AG10803 (cell line): ENCODE data around the gene NLRC5.

Experiments
- DNase-seq: peaks from one replicate; pipeline ENCODE4 v3.0.0; 2010; ENCODE audit warnings: low read depth
- H3K4me3 ChIP-seq: 2 replicates; pipeline ENCODE4 v1.5.1; 2011; ENCODE audit warnings: mild to moderate bottlenecking, low read length, control low read depth
- TF ChIP-seq, protein P1 (sequence below): conservative IDR thresholded peaks from 2 replicates; pipeline ENCODE4 v1.5.1; 2011; ENCODE audit warnings: mild to moderate bottlenecking, low read length, control low read depth, inconsistent platforms

The NLRC5 gene

GRCh38 chr16:56977216-56977615 is 12.1 kb upstream of the NLRC5 start:
- no peak for DNase-seq
- TF ChIP-seq, protein P1, sequence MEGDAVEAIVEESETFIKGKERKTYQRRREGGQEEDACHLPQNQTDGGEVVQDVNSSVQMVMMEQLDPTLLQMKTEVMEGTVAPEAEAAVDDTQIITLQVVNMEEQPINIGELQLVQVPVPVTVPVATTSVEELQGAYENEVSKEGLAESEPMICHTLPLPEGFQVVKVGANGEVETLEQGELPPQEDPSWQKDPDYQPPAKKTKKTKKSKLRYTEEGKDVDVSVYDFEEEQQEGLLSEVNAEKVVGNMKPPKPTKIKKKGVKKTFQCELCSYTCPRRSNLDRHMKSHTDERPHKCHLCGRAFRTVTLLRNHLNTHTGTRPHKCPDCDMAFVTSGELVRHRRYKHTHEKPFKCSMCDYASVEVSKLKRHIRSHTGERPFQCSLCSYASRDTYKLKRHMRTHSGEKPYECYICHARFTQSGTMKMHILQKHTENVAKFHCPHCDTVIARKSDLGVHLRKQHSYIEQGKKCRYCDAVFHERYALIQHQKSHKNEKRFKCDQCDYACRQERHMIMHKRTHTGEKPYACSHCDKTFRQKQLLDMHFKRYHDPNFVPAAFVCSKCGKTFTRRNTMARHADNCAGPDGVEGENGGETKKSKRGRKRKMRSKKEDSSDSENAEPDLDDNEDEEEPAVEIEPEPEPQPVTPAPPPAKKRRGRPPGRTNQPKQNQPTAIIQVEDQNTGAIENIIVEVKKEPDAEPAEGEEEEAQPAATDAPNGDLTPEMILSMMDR, result no peak
- no peak overlapping the region for H3K4me3 ChIP-seq

DNA sequence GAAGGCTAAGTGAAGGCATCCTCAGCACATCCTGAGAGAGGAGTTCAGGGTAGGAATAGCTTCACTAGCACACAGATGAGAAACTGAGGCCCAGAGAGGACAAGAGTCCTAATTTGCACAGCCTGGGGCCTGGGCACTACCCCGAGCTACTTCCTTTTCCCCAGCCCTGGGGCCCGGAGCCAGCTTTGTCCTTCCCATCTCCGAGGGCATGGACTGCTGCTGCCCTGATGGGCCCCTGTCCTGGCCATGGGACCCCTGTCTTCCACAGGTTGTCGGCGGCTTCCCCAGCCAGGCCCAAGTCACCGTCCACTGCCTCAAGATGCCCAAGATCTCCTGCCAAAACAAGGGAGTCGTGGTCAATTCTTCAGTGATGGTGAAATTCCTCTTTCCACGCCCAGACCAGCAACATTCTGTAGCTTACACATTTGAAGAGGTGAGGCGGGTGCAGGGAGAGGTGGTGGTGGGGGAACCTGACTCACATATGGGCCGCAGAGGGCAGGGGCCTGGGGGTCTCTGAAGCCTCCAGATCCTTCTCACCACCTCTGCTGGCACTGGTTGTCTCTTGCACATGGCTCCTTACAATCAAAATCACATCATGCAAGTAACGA is 11.4 kb upstream of the NLRC5 start:
- H3K4me3 ChIP-seq, result no peak overlapping the region
- peak; percentile 36 for DNase-seq
- TF ChIP-seq, protein P1, result no peak

DNA sequence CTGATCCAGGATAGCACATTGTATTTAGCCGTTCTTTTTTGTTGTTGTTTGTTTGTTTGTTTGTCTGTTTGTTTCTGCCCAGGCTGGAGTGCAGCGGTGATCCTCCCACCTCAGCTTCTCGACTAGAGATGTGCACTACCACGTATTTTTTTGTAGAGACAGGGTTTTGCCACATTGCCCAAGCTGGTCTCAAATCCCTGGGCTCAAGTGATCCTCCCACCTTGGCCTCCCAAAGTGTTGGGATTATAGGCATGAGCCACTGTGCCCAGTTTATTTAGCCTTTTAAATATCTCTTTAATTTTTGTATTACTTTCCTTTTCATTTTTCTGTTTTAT is 9.2 kb upstream of the NLRC5 start:
- no peak overlapping the region for H3K4me3 ChIP-seq
- TF ChIP-seq, protein P1, result no peak
- no peak for DNase-seq

- DNase-seq, result no peak
- H3K4me3 ChIP-seq, result no peak overlapping the region
- TF ChIP-seq, protein P1, result no peak
Measured at GRCh38 chr16:56980792-56981724, 8.3 kb upstream of the NLRC5 start.

- DNase-seq, result no peak
- TF ChIP-seq, protein P1, result no peak
- H3K4me3 ChIP-seq, result no peak overlapping the region
Measured at GRCh38 chr16:56981729-56982271, 7.6 kb upstream of the NLRC5 start.

DNA sequence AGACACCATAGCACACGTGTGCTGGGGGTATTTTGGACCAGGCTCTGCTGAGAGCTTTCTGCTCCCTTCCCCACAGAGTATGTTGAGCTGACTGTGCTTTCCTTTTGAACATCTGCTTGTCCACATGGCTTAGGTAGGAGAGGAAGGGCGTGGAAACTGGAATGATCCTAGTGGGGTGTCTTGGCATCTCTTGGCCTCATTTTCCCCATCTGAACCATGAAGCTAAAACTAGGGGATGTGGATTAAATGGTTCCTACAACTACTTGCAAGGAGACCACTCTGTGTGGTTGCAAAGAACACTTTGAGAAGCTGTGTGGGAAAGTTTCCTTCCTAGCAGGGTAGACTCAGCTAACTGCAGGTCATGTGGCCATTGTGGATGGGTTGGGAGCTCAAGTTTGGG is 6.7 kb upstream of the NLRC5 start:
- no peak overlapping the region for H3K4me3 ChIP-seq
- no peak for DNase-seq
- TF ChIP-seq, protein P1, result no peak
